ENCODE measurements around the gene PAK2.
"Not testable (repeated sequence)": the region's sequence is repeated elsewhere in the genome, so short reads cannot be mapped to it uniquely, and the experiment has no call there.

PAK2 gene

DNA sequence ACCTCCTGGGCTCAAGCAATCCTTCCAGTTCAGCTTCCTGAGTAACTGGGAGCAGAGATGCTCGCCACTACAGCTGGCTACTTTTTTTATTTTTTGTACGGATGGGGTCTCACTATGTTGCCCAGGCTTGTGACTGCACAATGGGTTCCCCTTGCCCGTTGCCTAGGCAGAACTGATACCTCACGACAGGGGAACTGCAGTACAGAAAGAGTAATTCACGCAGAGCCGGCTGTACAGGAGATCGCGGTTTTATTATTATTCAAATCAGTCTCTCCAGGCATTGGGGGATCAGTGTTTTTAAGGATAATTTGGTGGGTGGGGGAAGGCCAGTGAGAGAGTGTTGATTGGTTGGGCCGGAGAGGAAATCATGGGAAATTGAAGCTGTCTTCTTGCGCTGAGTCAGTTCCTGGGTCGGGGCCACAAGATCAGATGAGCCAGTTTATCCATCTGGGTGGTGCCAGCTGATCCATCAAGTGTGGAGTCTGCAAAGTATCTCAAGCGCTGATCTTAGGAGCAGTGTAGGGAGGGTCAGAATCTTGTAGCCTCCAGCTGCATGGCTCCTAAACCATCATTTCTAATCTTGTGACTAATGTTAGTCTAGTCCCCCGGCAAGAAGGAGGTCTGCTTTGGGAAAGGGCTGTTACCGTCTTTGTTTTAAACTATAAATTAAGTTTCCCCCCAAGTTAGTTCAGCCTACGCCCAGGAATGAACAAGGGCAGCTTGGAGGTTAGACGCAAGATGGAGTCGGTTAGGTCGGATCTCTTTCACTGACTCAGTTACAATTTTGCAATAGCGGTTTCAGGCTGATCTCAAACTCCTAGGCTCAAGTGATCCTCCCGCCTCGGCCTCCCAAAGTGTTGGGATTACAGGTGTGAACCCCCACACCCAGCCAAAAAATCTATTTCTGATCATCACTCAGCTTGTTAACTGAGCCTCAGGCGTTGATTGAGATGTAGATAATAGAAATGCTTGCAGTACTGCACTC is 104.9 kb downstream of the PAK2 start:
- not testable (repeated sequence) for DNase-seq

DNA sequence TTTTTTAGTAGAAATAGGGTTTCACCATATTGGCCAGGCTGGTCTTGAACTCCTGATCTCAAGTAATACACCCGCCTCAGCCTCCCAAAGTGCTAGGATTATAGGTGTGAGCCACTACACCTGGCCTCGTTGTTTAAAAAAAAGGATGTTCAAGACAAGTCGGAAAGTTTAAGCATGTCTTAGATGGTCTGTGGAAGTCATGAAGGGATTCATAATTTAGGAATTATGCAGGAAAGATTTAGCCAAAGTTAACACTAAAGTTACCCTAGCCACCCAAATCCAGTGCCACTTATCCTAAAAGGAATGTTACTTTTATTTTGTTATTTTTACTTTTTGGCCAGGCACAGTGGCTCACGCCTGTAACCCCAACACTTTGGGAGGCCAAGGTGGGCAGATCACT is 108.7 kb downstream of the PAK2 start:
- DNase-seq, result not testable (repeated sequence)

DNA sequence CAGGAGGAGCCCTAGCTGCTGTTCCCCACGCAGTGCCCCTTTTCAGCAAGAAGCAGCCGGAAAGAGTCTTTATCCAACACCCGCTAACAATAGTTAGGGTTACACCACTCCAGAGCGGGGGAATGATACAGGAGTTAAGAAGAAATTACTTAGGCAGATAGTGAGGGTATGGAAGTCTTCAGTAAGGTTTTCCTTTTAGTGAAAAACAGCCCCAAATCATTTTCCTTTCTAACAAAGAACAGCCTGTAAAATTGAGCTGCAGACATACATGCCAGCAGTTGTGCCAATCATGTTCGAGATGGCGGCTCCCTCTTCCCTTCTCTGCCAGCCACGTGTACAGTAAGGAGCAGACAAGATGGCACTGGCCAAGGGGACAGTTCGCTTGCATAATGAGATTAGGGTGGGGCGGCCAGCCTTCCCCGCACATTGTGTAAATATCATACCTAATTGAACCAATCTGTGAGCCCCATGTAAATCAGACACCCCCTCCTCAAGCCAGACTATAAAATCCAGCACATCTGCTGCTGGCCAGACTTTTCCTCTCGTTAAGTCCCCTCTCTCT is 109.6 kb downstream of the PAK2 start:
- DNase-seq, result no peak

DNA sequence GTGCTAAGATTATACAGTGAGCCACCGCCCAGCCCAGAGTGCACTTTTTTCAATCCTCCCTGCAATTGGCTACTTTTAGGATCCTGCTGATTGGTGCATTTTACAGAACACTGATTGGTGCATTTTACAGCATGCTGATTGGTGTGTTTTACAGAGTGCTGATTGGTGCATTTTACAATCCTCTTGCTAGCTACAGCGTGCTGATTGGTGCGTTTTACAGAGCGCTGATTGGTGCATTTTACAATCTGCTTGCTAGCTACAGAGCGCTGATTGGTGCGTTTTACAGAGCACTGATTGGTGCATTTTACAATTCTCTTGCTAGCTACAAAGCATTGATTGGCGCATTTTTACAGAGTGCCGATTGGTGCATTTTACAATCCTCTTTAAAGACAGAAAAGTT is 123.3 kb downstream of the PAK2 start:
- not testable (repeated sequence) for DNase-seq

DNA sequence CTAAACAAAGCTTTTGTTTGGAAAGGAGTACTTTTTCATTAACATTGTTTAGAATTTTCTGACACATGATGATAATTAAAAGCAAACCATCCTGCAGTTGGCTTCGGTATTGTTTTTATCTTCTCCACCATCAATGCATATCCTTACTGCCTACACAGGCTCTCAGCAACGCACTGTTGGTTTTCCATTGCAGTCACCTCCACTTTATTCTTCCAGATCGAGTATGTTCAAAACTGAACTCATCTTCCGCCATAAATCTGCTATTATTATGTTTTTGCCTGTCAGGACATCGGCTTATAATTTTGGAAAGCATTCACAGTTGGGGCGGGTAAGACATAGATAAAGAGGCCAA is 127.5 kb downstream of the PAK2 start:
- no peak for DNase-seq

DNA sequence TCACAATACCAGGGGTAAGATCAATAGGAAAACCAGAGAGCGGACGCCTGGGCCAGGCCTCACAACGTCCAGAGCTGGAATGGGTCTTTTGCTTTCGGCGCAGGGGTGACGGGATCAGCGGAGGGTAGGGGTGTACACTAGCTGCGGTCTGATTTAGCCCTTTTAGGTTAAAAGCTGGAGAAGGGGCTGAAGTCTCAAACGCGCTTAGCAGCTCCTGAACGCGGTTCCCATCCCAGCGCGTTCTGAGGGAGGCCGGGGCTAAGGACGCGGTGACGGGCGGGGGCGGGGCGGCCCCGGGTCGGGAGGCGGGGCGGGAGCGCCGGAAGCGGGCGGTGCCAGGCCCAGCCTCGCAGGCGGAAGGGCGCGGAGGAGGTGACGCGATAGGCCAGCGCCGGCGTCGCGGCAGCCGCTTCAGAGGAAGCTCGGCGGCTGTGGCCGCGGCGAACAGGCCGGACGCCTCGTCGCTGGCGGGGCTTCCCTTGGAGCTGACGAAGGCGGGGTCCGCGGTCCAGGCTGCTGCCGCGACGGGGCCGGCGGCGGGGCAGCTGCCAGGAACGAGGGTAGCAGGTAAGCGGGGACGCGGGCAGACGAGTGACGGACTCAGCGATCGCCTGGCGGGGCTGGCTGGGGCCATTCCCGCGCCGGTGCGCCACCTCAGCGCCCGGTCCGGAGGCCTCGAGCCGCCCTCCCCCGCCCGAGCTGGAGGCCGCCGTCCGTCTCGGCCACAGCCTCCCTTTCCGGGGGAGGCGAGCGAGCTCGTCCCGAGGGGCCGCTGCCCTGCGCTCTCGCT is 128.0 kb downstream of the PAK2 start, which contains the start of gene SENP5:
Gene SENP5, plus strand, starts transcription at position 414 of the 790 bp plus-strand sequence. CDS start 17,262 bp downstream, outside the sequence.
- DNase-seq, result peak; percentile 63 to 74

DNA sequence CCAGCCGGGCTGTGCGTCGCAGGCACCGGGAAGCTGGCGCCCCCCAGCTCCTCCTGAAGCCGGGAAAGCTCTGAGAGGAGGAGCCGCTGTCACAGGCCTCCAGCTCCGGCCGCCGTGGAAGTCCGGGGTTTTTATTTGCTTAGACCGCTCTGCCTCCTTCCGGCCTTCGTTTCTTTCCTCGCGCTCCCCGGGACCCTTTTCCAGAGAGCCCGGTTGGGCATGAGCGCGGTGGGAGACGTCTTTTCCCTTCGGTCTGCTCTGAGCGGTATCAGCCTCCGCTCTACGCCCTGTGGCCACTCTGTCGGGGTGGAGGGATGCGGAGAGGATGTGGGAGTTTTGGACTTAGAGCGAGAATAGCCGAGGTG is 128.6 kb downstream of the PAK2 start:
- DNase-seq, result no peak

DNA sequence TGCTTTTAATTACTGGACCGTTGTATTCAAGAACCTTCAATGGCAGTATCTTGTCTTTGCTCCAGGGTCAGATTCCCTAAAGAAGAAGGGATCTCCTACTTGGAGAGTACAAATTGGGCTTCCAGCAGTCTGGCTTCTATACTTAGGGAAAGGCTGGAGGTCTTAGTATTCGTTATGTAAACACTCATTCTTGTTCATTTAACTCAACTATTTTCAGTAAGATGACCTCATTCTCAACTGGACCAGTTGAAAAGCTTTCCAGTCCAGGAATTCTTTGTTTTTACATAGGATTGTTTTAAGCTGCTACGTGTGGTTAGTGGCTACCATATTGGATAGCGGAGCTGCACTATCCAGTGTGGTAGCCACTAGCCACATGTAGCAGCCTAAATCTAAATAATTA is 132.7 kb downstream of the PAK2 start:
- no peak for DNase-seq

DNA sequence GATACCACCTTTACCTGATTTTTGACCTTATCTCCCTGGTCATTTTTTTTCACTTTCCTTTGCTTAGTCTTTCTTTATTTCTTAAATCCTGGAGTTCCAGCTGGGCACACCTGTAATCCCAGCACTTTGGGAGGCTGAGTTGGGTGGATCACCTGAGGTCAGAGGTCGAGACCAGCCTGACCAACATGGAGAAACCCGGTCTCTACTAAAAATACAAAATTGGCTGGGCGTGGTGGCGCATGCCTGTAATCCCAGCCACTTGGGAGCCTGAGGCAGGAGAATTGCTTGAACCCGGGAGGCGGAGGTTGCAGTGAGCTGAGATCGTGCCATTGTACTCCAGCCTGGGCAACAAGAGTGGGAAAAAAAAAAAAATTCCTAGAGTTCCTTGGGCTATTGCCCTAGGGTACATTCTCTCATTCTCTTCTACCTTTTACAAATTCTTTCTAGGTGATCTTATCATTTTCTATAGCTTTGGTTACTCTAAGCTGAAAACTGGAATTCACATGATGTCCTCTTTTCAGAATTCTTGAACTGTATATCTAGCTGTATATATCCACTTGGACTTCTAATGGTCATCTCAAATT is 134.9 kb downstream of the PAK2 start:
- not testable (repeated sequence) for DNase-seq

DNA sequence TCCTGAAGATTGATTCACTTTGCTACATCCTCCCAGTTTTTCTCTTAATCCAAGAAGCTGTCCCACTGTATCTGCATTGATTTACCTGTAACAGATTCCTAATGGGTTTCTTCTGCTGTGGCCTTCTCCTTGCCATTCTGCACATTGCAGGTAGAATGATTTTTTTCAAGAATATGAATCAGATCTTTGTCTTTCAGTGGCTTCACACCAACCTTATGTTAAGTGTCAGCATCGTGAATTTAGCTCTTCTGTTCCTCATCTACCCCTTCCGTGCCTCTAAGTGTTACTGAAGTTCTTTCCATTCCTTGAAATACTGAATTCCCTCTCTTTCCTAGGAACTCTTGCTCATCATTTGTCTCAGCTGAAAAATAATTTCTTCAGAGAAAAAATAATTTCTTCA is 135.6 kb downstream of the PAK2 start:
- DNase-seq, result no peak

All from SW 1271 (cell line).